ENCODE results near the gene CARMIL3.
"Not testable (repeated sequence)": the region's sequence is repeated elsewhere in the genome, so short reads cannot be mapped to it uniquely, and the experiment has no call there.

CARMIL3 gene, protein sequence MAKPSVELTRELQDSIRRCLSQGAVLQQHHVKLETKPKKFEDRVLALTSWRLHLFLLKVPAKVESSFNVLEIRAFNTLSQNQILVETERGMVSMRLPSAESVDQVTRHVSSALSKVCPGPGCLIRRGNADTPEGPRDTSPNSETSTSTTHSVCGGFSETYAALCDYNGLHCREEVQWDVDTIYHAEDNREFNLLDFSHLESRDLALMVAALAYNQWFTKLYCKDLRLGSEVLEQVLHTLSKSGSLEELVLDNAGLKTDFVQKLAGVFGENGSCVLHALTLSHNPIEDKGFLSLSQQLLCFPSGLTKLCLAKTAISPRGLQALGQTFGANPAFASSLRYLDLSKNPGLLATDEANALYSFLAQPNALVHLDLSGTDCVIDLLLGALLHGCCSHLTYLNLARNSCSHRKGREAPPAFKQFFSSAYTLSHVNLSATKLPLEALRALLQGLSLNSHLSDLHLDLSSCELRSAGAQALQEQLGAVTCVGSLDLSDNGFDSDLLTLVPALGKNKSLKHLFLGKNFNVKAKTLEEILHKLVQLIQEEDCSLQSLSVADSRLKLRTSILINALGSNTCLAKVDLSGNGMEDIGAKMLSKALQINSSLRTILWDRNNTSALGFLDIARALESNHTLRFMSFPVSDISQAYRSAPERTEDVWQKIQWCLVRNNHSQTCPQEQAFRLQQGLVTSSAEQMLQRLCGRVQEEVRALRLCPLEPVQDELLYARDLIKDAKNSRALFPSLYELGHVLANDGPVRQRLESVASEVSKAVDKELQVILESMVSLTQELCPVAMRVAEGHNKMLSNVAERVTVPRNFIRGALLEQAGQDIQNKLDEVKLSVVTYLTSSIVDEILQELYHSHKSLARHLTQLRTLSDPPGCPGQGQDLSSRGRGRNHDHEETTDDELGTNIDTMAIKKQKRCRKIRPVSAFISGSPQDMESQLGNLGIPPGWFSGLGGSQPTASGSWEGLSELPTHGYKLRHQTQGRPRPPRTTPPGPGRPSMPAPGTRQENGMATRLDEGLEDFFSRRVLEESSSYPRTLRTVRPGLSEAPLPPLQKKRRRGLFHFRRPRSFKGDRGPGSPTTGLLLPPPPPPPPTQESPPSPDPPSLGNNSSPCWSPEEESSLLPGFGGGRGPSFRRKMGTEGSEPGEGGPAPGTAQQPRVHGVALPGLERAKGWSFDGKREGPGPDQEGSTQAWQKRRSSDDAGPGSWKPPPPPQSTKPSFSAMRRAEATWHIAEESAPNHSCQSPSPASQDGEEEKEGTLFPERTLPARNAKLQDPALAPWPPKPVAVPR (N-terminal part only)

DNA sequence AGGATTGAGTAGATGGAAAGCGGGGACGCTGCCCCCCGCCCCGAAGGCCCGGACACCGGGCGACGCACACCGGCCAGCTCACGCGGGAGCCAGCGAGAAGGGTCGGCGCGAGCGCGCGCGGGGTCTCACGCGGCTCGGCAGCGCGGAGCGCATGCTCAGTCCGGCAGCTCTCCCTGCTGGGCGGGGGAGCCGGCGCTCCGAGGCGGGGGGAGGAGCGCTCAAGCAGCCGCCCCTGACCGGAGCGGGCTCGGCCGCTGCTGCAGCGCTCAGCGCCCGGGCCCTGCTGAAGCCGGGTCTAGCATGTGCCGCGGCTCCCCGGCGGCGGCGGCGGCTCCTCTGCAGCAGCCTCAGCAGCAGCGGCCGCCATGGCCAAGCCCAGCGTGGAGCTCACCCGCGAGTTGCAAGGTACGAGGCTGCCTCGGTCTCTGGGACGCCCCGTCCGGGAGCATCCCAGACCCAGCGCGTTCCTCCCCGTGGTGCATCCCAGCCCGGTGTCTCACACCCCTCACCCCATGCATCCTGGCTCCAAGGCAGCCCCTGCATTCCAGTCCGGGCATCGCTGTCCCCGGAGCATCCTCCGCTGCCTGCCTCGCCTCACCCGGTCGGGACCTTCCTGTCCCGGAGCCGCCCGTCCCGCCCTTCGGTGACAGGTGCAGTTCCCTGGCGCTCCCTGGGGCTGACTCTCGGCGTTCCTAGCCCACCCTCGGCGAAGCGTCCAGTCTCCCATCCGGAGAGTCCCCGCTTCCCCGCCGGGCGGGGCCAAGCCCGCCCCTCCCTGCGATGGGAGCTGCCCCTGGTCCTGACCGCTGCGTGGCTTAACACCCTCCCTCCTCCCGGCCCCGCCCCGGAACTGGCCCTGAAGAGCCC is at the start of gene CARMIL3:
TSS of gene CARMIL3 (plus strand) at position 221 of the 867 bp plus-strand sequence. CDS start at position 366, 145 bp downstream.
- peak; percentile 72 for DNase-seq

DNA sequence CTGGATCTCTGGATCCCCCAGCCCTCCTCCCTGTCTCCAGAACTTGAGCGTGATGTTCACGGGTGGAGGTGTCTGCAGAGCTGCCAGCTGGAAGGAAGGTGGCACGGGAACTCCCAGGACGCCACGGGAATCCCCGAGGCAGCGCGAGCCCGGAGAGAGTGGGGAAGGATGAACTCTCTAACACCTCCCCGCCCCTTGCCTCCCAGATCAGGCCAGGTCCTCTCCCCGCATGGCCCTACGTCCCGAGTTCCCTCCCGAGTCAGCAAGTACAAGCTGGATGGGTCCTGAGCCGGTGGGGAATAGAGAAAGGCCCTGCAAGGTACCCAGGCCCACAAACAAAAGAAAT is 45.4 kb upstream of the CARMIL3 start:
- not testable (repeated sequence) for DNase-seq

DNA sequence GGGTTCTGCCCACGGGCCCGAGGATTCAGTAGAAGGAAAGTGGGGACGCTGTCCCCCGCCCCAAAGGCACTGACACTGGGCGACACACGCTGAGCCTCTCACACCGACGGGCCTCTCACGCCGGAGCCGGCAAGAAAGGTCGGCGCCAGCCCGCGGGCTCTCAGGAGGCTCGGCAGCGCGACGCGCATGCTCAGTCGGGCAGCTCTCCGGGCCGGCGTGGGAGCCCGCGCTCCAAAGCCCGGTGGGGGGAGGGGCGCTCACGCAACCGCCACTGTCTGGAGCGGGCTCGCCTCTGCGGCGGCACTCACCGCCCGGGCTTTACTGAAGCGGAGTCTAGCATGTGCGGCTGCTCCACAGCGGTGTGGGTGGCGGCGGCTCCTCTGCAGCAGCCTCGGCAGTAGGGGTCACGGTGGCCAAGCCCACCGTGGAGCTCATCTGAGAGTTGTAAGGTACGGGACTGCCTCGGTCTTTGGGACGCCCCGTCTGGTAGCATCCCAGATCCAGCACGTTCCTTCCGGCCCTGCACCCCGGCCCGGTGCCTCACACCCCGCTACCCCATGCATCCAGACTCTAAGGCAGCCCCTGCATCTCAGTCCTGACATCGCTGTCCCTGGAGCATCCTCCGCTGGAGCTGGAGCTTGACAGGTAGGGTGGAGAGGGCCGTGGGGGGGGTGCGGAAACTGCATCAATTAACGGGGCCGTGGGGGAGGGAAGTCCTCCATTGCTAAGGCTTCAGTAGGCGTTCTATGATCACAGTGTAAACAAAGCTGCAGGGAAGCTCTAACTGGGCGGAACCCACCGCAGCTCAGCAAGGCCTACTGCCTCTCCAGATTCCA is 44.8 kb upstream of the CARMIL3 start:
- DNase-seq = peak; percentile 71

DNA sequence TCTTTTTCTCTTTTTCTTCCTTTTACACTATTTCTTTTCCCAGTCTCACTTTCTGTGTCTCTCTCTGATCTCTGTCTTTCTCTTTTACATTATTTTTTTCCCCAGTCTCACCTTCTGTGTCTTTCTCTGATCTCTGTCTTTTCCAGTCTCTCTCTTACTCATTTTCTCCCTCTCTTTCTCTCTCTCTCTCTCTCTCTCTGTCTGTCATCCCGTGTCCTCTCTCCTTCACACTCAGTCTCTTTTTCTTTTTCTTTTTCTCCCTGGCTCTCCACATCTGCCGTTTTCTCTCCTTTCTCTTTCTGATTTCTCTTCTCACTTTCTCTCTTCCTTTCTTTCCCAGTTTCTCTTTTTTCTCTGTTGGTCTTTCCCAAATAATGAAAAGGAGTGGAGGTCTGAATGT is 40.8 kb upstream of the CARMIL3 start:
- no peak for DNase-seq

DNA sequence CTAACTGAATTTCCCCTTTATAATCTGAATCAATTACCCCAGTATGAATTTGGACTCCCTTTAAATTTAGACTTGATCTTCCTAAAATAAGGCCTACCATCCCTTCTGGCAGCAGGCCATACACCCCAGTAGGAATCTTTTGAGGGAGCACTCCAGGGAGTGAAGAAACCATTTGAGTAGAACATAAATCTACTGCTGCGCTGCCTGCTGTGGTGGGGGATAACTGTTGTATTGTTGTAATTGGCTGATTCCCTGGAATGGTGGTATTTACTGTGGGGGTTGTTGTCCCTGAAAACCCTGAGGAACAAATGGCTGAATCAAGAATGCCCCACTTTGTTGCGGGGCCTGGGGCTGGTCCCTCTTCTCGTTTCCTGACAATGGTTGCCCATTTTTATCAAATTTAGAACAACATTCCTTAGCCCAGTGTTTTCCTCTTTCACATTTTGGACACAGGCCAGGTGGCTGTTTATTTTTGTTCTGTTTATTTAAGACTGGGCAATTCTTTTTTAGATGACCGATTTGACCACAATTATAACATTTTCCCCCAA is 39.0 kb upstream of the CARMIL3 start:
- peak; percentile 75 for DNase-seq

DNA sequence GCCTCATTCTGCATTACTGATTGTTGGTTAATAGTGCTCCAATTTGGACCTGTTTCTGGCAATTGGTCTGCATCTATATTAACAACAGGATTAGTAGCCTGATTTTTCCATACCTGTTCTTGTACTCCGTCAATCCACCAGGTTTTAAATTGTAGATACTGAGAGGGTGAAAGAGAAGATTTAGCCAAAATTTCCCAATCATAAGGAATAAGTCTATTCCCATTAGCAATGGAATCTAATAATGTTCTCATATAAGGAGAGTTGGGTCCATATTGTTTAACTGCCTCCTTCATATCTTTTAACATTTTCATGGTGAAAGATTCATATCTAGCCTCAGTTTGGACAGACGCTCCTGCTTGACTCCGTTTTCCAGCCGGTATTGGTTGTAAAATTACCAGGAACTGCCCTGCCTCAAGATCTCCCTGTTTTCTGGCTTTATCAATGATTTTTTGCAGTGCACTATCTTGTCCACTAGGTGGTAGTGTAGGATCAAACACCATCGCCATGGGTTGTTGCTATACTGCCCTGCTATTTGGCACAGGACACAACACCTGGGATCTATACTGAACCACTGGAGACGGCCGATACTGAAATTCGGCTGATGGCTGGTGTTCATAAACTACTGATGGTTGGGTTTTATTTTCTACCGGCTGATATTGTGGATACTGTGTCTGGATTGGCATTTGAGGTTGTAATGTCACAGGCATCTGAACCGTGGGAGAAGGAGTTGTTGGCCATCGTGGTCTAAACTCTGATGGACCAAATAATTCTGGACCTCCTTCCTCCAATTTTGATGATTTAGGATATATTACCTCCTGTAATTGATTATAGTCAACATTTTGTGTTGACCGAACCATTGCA is 37.9 kb upstream of the CARMIL3 start:
- DNase-seq = peak; percentile 53

DNA sequence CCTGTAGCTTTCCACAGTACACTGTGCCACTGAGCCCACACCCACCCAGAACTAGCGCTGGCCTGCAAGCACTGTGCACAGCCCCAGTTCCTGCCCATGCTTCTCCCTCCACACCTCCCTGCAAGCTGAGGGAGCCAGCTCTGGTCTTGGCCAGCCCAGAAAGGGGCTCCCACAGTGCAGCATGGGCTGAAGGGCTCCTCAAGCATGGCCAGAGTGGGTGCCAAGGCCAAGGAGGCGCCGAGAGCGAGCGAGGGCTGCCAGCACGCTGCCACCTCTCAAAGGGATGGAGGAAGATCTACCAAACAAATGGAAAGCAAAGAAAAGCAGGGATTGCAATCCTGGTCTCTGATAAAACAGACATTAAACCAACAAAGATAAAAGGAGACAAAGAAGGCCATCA is 36.1 kb upstream of the CARMIL3 start:
- not testable (repeated sequence) for DNase-seq

DNA sequence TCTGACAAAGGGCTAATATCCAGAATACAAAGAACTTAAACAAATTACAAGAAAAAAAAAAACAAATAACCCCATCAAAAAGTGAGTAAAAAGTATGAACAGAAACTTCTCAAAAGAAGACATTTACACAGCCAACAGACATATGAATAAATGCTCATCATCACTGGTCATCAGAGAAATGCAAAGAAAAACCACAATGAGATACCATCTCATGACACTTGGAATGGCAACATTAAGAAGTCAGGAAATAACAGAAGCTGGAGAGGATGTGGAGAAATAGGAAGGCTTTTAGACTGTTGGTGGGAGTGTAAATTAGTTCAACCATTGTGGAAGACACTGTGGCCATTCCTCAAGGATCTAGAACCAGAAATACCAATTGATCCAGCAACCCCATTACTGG is 32.8 kb upstream of the CARMIL3 start:
- DNase-seq = not testable (repeated sequence)

DNA sequence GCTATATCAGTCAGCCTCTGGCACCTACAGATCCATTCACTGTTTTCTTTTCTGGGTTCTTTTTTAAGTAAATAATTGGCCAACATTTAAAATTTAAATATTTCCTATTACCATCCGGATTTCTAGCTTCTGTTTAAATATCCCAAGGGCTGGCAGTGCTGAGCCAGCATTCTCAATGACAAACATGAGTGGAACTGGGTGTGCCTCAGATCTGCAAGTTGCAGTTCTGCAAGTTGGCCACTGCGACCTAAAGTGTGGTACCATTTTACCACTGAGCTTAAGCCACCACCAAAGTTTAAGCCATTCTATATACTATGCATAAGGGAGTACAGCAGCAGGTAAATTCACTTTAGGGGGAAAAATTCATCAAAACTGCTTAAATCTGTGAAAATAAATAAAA is 31.9 kb upstream of the CARMIL3 start:
- not testable (repeated sequence) for DNase-seq

DNA sequence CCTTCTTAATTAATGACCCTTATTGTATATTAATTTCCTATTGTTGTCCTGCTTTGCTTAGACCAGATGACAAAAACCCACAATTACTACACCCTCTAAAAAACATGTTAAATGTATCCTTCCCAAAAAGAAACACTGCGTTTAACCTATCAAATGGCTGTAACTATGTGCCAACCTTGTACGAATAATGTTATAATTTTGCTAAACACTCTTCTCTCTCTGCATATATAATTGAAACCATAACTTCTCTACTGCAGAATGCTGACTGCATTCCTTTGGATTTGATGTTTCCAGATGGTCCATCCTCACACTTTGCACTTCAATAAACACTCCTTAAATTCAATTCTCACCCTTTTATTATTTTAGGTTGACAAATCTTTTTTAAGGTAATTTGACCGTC is 31.3 kb upstream of the CARMIL3 start:
- DNase-seq = not testable (repeated sequence)

DNA sequence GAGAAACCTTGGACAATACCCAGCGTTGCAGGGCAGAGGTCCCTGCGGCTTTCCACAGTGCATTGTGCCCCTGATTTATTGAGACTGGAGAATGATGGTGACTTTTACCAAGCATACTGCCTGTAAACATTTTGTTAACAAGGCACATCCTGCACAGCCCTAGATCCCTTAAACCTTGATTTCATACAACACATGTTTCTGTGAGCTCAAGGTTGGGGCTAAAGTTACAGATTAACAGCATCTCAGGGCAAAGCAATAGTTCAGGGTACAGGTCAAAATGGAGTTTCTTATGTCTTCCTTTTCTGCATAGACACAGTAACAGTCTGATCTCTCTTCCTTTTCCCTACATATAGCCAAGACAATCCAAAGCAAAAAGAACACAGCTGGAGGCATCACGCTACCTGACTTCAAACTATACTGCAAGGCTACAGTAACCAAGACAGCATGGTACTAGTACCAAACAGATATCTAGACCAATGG is 26.8 kb upstream of the CARMIL3 start:
- not testable (repeated sequence) for DNase-seq

DNA sequence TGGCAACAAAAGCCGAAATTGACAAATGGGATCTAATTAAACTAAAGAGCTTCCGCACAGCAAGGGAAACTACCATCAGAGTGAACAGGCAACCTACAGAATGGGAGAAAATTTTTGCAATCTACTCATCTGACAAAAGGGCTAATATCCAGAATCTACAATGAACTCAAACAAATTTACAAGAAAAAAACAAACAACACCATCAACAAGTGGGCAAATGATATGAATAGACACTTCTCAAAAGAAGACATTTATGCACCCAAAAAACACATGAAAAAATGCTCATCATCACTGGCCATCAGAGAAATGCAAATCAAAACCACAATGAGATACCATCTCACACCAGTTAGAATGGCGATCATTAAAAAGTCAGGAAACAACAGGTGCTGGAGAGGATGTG is 22.1 kb upstream of the CARMIL3 start:
- not testable (repeated sequence) for DNase-seq

DNA sequence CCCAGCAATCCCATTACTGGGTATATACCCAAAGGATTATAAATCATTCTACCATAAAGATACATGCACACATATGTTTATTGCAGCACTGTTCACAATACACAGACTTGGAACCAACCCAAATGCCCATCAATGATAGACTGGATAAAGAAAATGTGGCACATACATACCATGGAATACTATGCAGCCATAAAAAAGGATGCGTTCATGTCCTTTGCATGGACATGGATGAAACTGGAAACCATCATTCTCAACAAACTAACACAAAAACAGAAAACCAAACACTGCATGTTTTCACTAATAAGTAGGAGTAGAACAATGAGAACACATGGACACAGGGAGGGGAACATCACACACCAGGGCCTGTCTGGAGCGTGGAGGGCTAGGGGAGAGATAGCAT is 20.5 kb upstream of the CARMIL3 start:
- not testable (repeated sequence) for DNase-seq

DNA sequence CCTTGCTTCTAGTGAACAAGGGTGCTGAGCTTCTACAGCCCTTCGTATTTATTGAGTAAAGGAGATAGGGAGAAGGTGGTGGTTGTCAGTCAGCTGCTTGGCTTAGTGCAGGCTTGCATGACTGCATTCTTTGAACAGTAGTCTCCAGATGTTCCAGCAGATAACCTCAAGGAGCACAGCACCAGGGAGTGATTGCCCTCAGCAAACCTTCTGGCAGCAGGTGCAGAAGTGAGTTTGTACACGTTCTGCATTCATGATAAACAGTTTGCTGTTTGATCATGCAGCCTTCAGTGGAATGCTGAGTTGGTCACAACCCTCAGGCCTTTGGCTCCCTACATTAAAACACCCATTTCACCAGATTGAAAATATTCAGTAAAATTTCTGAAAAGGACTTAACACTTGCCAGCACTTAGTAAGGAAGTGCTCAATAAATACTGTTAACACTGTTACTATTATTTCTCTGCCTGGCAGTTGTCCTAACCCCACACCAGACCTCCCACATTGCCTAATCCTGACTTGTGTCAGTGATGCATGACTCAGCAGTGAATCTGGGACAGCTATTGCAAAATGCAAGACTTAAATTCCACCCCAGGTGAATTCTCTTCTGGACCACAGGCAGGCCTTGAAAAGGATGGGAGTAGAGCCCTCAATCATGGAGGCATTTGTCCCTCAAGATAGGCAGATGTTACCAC is 18.9 kb upstream of the CARMIL3 start:
- no peak for DNase-seq

DNA sequence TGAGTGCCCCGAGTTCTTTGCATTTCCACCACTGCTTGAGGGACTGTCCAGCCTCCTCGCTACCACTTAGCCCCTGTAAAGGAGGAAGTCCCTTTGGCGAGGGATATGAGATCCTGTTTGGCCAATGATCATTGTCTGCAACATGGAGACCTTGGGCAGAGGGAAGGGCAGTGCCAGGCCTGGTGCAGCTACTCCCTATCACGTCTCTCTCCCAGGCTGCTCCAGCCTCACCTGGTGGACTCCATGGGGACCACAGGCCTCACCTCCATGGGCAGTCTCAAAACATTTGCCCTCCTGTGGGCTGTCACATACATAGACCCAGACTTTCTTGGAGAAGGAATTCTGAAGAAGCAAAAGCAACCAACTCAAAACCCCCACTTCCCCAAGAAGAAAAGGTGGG is 16.0 kb upstream of the CARMIL3 start:
- not testable (repeated sequence) for DNase-seq

DNA sequence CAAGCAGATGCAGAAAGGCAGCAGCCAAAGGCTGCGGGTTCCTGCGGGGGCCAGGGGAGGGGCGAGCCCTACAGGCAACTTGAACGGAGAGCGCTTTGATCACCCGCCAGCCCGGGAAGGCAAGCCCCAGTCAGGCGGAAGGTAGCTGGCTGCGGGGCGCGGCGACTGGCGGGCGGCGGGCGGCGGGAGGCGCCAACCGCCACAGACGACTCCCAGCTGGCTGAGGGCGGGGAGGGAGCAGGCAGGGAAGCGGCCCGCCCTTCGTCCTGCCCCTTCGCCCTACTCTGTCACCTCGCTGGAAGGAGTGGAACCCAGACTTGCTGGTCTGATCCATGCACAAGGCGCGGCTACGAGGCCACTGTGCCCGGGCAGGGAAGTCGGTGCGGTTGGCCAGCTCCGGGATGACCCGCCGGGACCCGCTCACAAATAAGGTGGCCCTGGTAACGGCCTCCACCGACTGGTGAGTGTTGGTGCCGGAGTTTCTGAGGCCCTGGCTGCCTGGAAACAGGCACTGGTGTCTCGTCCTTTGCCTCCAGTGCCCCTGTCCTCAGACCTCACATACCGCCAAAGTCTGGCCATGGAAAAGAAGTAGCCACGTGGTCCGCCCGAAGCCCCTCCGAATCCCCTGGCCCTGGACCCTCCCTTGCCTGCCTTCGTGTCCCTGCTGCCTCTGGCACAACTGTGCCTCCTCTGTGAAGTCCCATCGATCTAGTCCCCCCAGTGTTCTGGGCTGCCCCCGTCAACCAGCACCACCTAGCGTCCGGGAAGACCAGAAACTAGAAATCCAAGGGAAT is 15.4 kb upstream of the CARMIL3 start:
- peak; percentile 75 for DNase-seq

DNA sequence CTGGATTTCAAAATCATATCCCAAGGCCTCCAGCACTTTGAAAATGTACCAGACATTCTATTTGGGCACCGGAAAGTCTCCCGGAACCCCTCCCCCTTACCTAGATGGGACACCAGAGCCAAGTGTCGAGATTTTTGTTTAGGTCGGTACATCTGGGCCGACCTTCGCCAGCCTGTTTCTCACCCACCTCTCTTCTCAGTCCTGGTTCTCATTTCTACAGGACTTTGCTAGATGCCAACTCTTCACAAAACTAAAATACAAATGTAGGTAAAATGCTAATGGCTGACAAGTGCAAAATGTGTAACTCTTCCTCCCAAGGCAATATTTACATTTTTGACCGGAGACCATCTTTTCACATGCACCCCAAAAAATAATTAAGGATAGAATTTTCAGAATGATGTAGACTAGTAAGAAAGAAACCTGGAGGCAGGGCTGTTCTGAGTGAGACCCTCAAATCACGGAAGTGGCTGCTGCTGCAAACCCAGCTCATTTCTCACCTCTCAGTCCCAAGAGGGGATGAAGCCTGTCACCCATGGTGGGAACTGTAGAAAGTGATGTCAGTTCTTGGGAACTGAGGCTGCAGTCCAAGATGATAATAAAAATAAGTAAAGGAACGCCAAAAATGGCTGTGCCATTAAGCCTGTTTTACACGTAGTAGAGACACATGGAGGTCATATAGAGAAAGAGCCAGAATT is 14.7 kb upstream of the CARMIL3 start:
- not testable (repeated sequence) for DNase-seq

Measured in COR-L47 (cell line).